HuH-7.5 (cell line): ENCODE data around the gene IQCE.
A peak's percentile ranks its signal among the peaks of the same experiment; 100 is the strongest.
"Not testable (repeated sequence)": the region's sequence is repeated elsewhere in the genome, so short reads cannot be mapped to it uniquely, and the experiment has no call there.

Experiments
- DNase-seq: peaks from one replicate; pipeline ENCODE4 v3.0.0; 2011; ENCODE audit warnings: low spot score

IQCE gene

DNA sequence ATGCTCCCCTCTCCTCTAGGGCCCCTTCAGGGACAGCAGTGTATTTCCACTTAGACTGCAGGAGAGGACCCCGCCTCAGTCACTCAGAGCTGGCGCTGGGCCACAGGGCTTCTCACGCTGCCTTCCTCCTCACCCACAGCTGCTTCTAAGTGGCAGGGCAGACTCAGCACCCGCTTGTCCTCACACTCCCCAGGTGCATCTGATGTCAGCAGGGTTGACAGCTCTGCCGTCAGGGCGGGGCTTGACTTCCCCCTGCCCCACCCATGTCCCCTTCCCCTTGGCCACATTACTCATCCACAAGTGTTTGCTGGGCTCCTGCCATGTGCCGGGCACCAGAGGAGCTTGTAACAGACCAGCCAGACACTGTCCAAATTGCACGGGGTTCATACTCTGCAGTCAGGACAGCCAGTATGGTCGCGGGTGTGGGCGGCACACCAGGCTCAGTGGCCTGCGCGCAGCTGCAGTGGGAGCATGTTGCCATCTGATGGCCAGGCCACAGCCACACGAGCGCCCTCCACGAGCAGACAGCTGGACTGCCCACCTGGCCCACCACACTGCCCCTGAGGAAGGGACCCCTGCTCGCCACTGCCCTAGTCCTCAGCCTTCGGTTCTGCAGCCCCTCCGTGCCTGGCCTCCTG lies 43.7 kb downstream of the IQCE start:
- DNase-seq, result no peak

DNA sequence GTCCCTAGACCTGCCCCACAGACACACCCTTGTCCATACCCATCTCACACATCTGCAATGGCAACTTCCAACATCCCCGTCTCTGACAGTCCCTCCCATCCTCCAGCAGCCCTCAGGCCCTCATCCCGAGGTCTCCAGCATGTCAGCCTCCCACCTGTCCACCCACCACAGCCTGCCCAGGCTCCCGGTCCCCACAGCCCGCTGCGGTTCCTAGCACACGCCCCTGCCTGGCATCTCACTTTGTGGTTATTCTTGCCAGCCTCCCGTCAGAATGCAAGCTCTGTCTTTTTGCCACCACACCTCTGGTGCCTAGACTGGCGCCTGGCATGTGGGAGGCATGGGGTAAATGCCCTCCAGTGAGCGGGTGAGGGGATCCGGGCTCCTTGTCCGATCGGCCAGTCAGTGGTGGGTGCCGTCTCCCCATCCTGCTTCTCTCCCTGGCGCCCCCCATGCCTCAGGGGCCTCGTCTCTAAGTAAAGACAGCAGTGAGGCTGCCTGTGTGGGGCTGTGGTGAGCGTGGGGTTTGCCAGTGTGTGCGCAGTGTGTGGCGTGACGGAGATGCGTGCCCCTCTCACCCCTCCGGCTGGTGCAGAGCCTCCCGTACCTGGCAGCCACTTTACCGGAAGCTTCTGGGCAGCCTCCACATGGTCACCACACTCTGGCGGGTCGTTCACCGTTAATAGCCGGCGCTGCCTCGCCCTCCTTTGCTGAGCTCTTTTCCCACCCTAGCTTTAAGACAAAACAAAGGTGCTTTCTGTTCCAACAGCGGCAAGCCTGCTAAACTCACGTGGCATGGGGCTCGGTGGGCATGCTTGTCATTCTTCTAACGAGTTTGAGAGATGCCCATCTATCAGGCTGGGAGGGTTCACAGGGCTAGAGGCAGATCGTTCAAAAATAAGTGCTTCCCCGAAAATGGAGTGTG lies 44.5 kb downstream of the IQCE start:
- DNase-seq, result no peak

DNA sequence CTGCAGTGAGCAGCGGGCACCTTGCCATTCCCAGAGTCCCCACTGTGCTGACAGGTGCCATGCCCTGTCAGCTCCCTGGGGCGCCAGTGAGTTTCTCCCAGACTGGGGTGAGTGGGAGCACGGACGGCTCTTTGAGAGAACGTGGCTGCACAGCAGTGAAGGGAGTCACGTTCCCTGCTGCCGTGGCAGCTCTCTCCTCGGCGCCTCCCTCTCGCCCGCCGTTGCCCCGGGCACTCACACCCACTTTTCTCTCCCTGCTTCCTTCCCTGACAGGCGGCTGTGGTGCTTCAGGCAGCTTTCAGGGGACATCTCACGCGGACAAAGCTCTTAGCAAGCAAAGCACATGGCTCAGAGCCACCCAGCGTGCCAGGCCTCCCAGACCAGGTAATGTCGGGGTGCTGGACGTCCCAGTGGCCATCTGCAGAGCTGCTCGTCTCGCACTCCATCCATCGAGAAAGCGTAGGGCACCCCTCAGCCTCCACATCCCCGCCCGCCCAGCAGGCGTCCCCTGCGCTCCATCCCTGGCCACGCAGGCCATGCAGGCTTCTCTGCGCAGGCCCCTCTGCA lies 45.9 kb downstream of the IQCE start:
- DNase-seq, result no peak

DNA sequence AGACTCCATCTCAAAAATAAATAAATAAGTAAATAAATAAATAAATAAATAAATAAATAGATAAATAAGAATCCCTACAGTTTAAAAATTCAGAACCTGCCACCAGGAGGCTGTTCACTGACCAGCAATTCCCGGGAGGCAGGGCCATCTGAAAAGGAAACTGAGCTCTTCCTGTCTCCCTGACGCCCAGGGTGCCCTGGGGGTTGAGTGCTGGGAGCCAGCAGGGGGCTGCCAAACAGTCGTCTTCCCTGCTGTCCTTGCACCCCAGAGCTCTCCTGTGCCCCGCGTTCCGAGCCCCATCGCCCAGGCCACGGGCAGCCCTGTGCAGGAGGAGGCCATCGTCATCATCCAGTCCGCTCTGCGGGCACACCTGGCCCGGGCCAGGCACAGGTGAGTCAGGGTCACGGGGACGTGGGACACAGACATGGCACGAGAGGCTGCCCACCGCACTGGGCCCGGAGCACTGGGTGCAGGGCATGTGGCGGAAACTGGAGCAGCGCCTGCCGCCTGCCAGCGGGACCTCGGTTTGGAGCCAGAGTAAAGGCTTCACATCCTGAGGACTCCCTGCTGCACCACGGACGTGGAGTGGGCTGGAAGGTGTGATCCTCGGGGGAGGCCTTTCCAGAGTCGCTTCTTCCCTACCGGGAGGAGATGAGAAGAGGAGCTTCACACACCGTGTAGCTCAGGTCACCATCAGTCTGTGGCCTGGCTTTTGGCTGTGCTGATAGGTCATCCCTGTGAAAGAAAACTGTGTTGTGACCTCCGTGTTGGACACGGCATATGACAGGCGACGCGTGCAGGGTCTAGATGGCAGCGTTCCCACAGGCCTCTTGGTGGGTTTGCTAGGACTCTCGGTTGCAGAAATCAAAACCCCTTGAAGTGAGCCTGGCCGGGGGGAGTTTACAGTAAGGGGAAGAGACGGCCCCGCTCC lies 47.1 kb downstream of the IQCE start:
- DNase-seq, result no peak

DNA sequence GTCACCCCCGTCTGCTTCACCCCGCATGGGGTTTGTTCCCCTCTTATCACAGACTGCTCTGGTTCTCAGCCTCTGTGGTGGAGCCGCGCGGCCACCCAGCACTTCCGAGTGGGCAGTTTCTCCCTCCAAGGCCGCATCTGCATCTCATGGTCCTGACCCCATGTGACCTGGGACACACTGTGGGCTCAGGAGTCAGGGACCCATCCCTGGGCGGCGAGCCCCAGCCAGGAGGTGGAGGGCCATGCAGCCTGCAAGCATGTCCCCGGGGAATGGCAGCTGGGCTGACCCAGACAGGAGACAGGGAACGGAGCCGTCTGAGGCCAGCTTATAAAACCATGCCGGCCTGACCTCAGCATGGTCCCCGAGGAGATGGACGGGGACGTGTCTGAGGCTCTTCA lies 47.8 kb downstream of the IQCE start:
- DNase-seq, result no peak

DNA sequence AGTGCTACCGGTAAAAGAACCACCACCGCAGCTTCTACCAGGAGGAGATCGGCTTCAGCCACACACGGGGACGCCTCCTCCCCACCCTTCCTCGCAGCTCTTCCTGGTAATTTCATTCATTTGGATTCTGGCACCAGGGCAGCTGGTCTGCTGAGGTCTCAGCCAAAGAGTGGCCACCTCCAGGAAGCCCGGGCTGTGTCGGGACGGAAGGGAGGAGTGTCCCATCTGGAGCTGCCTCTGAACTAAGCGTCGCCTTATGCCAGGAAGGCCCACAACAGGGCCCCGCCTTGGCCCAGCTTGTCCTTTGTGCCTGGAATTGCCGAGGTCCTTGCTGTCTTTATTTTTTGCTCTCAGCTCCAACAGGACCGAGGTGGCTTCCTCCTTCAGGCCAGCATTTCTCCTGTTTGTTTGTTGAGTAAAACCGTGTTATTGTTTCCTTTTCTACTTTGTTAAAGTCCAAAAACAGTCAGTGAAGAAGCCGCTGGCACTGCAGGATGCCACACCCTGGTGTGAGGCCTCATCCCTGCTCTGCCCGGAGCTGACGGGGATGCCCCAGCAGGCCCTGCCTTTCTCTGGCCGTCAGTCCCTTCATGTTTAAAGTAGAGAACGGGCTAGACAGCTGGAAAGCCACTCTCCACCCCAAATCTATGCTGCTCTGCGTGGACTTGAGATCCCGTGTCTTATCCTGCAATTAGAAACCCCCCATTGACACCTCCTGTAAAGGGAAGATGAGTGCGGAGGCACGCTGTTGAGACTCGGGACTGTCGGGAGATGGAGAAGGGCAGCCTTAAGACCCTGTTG lies 48.5 kb downstream of the IQCE start:
- DNase-seq, result no peak

DNA sequence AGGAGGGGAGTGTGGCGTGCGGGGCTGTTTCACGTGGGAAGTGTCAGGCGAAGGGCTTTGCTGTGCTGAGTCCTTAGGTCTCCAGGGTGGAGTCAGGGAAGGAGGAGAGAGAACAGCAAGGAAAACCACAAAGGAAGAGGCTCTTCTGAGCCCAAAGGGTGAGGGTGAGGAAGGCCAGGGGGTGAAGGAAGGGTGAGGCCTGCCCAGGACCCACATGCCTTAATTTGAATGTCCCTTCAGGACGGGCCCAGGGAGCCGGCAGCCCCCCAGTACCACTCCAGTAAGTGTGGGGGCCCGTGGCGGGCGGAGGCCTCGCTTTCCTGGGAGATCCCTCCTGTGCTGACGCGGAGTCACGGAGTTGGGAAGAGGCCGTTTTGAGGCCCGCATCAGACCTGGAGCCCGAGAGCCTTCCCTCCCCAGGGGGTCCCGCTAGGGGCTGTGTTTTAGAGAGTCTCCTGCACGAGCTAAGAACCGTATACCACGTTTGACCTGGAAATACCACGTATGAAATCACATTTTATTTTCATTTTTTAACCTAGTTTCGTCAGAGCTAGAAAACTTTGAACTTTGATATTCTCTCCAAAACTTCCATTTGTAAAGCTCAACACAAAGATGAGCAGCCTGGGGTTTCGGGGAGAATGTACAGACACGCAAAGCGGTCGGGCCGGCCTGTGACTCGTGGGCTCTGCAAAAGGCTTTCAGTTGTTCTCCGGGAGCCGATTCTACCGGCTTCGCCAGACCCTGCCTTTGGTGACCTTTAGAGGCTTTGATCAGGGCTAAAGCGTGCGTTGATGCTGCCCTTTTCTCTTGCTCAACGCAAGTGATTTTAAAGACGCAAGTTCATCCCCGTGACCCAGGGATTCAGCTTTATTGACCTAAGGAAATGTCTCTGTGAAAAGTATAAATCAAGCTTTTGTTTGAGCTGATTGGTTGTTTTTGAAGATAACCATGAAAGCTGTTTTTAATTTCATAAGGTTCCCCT lies 49.4 kb downstream of the IQCE start:
- DNase-seq, result no peak

- DNase-seq, result peak; percentile 76
Observed at GRCh38 chr7:2608921-2609411, 50.2 kb downstream of the IQCE start.

DNA sequence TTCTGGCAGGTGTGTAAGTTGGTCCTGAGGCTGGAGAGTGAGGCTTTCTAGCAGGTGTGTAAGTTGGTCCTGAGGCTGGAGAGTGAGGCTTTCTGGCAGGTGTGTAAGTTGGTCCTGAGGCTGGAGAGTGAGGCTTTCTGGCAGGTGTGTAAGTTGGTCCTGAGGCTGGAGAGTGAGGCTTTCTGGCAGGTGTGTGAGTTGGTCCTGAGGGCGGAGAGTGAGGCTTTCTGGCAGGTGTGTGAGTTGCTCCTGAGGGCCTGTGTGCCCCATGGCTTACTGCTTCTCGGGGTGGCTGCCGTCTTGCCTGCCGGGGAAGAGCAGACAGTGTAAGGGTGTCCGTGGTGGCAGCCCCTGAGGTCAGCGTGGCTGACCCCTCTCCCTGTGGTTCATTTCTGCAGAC lies 50.9 kb downstream of the IQCE start:
- not testable (repeated sequence) for DNase-seq

- DNase-seq, result no peak
Observed at GRCh38 chr7:2610466-2610865, 51.7 kb downstream of the IQCE start.

- no peak for DNase-seq
Observed at GRCh38 chr7:2610898-2611297, 52.1 kb downstream of the IQCE start.

- no peak for DNase-seq
Observed at GRCh38 chr7:2611401-2611800, 52.6 kb downstream of the IQCE start.

DNA sequence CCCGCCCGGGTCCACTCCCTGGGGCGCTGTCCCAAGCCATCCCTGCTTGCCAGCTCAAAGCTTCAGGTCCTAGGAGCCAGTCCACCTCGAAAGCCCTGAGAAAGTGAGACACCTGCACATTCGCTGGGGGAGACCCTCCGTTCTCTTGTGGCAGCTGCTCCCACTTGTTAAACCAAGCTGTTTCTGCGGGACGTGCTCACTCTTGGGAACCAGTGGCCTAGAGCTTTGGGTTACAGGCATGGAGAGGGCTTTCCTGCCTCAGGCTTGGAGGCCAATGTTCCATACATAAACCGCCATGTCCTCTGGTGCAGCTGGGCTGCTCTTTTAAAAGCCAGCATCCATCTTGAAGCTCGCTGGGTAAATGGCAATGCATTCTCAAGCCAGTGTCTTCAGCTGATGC lies 53.1 kb downstream of the IQCE start:
- no peak for DNase-seq

DNA sequence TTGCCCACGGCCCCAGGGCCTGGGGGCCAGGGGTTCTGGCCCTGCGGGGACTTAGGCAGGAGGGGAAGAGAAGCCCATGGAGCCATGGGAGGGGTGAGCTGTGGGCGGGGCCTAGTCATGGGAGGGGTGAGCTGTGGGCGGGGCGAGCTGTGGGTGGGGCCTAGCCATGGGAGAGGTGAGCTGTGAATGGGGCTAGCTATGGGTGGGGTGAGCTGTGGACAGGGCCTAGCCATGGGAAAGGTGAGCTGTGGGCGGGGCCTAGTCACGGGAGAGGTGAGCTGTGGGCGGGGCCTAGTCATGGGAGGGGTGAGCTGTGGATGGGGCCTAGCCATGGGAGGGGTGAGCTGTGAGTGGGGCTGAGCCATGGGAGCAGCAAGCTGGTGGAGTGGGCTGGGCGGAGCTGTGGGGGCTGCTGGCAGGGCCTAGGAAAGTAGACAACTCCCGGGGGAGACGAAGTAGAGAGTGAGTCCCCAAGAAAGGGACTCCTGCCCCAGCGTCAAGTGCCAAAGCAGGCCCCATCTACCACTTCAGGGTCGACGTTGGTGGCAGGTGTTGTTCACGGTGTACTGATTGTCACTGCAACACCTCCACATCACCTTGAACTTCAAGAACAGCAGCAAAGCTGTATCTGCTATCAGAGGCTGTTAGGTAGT lies 53.8 kb downstream of the IQCE start:
- no peak for DNase-seq

GRCh38 chr7:2613098-2613930 lies 54.5 kb downstream of the IQCE start:
- no peak for DNase-seq

GRCh38 chr7:2613931-2614600 lies 55.3 kb downstream of the IQCE start:
- DNase-seq, result no peak

GRCh38 chr7:2614631-2615330 lies 56.0 kb downstream of the IQCE start:
- DNase-seq, result no peak
